Measurements from ENCODE around the gene TMEM43.
"Not testable (repeated sequence)": the region's sequence is repeated elsewhere in the genome, so short reads cannot be mapped to it uniquely, and the experiment has no call there.

TMEM43 gene

GRCh38 chr3:14087461-14087860 lies 37.4 kb upstream of the TMEM43 start:
- not testable (repeated sequence) for H3K79me2 ChIP-seq (ENCODE audit: control insufficient read depth, insufficient read depth, low read length, poor library complexity); H3K4ac ChIP-seq (ENCODE audit: low read depth, low read length); H3K4me3 ChIP-seq (ENCODE audit: low read depth, low read length); H2AK5ac ChIP-seq (ENCODE audit: low read length); H4K12ac ChIP-seq (ENCODE audit: low read depth, low read length); H3K23ac ChIP-seq (ENCODE audit: low read length); H2BK120ac ChIP-seq (ENCODE audit: insufficient read depth, low read length, poor library complexity); H3K27me3 ChIP-seq (ENCODE audit: insufficient read depth, low read length); H3K79me1 ChIP-seq (ENCODE audit: low read length); H3K4me1 ChIP-seq (ENCODE audit: control insufficient read depth in 1 of 2, insufficient read depth in 2 of 2, low read length in 2 of 2); H2BK12ac ChIP-seq (ENCODE audit: low read length); H2BK5ac ChIP-seq (ENCODE audit: low read depth, low read length, poor library complexity); H2AFZ ChIP-seq (ENCODE audit: insufficient read depth, low read length, poor library complexity); H3K18ac ChIP-seq (ENCODE audit: low read length); H3K9me3 ChIP-seq (ENCODE audit: insufficient read depth, low read depth, low read length); H4K91ac ChIP-seq (ENCODE audit: low read depth, low read length); H3K36me3 ChIP-seq (ENCODE audit: control insufficient read depth in 1 of 2, insufficient read depth in 2 of 2, low read length in 2 of 2); H3K9ac ChIP-seq (ENCODE audit: low read length); H3K14ac ChIP-seq (ENCODE audit: low read length); H4K8ac ChIP-seq (ENCODE audit: low read depth, low read length); DNase-seq; H3K27ac ChIP-seq (ENCODE audit: low read depth, low read length); H3K4me2 ChIP-seq (ENCODE audit: low read length)
- WGBS (ENCODE audit: extremely low coverage, insufficient coverage, insufficient read length), result no CpG with 5 or more reads among the region's 5 CpGs

DNA sequence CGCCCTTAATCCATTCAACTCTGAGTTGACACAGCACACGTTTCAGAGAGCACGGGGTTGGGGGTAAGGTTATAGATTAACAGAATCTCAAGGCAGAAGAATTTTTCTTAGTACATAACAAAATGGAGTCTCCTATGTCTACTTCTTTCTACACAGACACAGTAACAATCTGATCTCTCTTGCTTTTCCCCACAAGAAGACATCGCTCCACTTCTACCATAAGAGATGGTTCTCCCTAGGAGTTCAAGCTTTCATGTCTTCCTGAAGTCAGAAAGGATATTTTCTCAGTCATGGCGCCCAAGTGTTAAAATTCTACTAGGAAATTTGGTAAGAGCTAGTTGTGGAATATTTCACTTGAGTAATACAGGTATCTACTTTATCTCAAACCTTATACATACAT lies 32.9 kb upstream of the TMEM43 start:
- H3K4me1 ChIP-seq (ENCODE audit: control insufficient read depth in 1 of 2, insufficient read depth in 2 of 2, low read length in 2 of 2); H3K79me1 ChIP-seq (ENCODE audit: low read length): not testable (repeated sequence)
- WGBS (ENCODE audit: extremely low coverage, insufficient coverage, insufficient read length), result no CpG with 5 or more reads among the region's 5 CpGs

GRCh38 chr3:14092464-14092863 lies 32.4 kb upstream of the TMEM43 start:
- Histone ChIP-seq H2AK5ac (ENCODE audit: low read length) (no peak overlapping the region), H4K91ac (ENCODE audit: low read depth, low read length) (no peak overlapping the region), H2BK12ac (ENCODE audit: low read length) (no peak overlapping the region), H3K4me2 (ENCODE audit: low read length) (no peak overlapping the region), H3K9ac (ENCODE audit: low read length) (no peak overlapping the region), H3K79me2 (ENCODE audit: control insufficient read depth, insufficient read depth, low read length, poor library complexity) (no peaks in the 10 kb centered on the region), H4K8ac (ENCODE audit: low read depth, low read length) (no peak overlapping the region), H2AFZ (ENCODE audit: insufficient read depth, low read length, poor library complexity) (no peak overlapping the region), H3K23ac (ENCODE audit: low read length) (no peak overlapping the region), H3K4me3 (ENCODE audit: low read depth, low read length) (no peak overlapping the region), H2BK5ac (ENCODE audit: low read depth, low read length, poor library complexity) (no peak overlapping the region), H3K27ac (ENCODE audit: low read depth, low read length) (no peak overlapping the region), H3K4ac (ENCODE audit: low read depth, low read length) (no peak overlapping the region), H3K9me3 (ENCODE audit: insufficient read depth, low read depth, low read length) (peaks cover 1% of the 10 kb centered on the region), H2BK120ac (ENCODE audit: insufficient read depth, low read length, poor library complexity) (no peak overlapping the region), H3K27me3 (ENCODE audit: insufficient read depth, low read length) (no peaks in the 10 kb centered on the region), H4K12ac (ENCODE audit: low read depth, low read length) (no peak overlapping the region), H3K79me1 (ENCODE audit: low read length) (no peaks in the 10 kb centered on the region), H3K14ac (ENCODE audit: low read length) (no peak overlapping the region), H3K4me1 (ENCODE audit: control insufficient read depth in 1 of 2, insufficient read depth in 2 of 2, low read length in 2 of 2) (no peaks in the 10 kb centered on the region), H3K18ac (ENCODE audit: low read length) (no peak overlapping the region), H3K36me3 (ENCODE audit: control insufficient read depth in 1 of 2, insufficient read depth in 2 of 2, low read length in 2 of 2) (no peaks in the 10 kb centered on the region)
- no CpG with 5 or more reads among the region's 2 CpGs for WGBS (ENCODE audit: extremely low coverage, insufficient coverage, insufficient read length)
- DNase-seq, result no peak

More for the DNA sequence above, 32.9 kb upstream of the TMEM43 start:
- H4K8ac ChIP-seq (ENCODE audit: low read depth, low read length); H4K91ac ChIP-seq (ENCODE audit: low read depth, low read length); H3K4me3 ChIP-seq (ENCODE audit: low read depth, low read length); H3K79me2 ChIP-seq (ENCODE audit: control insufficient read depth, insufficient read depth, low read length, poor library complexity); H3K27ac ChIP-seq (ENCODE audit: low read depth, low read length); H3K36me3 ChIP-seq (ENCODE audit: control insufficient read depth in 1 of 2, insufficient read depth in 2 of 2, low read length in 2 of 2); H3K9ac ChIP-seq (ENCODE audit: low read length); DNase-seq; H2BK12ac ChIP-seq (ENCODE audit: low read length); H3K14ac ChIP-seq (ENCODE audit: low read length); H3K23ac ChIP-seq (ENCODE audit: low read length); H3K4ac ChIP-seq (ENCODE audit: low read depth, low read length); H2BK5ac ChIP-seq (ENCODE audit: low read depth, low read length, poor library complexity); H3K4me2 ChIP-seq (ENCODE audit: low read length); H2BK120ac ChIP-seq (ENCODE audit: insufficient read depth, low read length, poor library complexity); H4K12ac ChIP-seq (ENCODE audit: low read depth, low read length); H2AFZ ChIP-seq (ENCODE audit: insufficient read depth, low read length, poor library complexity); H2AK5ac ChIP-seq (ENCODE audit: low read length); H3K27me3 ChIP-seq (ENCODE audit: insufficient read depth, low read length); H3K18ac ChIP-seq (ENCODE audit: low read length); H3K9me3 ChIP-seq (ENCODE audit: insufficient read depth, low read depth, low read length): not testable (repeated sequence)

GRCh38 chr3:14093831-14094230 lies 31.0 kb upstream of the TMEM43 start:
- Histone ChIP-seq H3K18ac (ENCODE audit: low read length) (no peak overlapping the region), H2BK12ac (ENCODE audit: low read length) (no peak overlapping the region), H3K9ac (ENCODE audit: low read length) (no peak overlapping the region), H4K91ac (ENCODE audit: low read depth, low read length) (no peak overlapping the region), H4K8ac (ENCODE audit: low read depth, low read length) (no peak overlapping the region), H3K79me1 (ENCODE audit: low read length) (no peaks in the 10 kb centered on the region), H2AFZ (ENCODE audit: insufficient read depth, low read length, poor library complexity) (no peak overlapping the region), H2BK120ac (ENCODE audit: insufficient read depth, low read length, poor library complexity) (no peak overlapping the region), H3K4me3 (ENCODE audit: low read depth, low read length) (no peak overlapping the region), H3K27me3 (ENCODE audit: insufficient read depth, low read length) (no peaks in the 10 kb centered on the region), H3K4ac (ENCODE audit: low read depth, low read length) (no peak overlapping the region), H2AK5ac (ENCODE audit: low read length) (no peak overlapping the region), H3K4me2 (ENCODE audit: low read length) (no peak overlapping the region), H3K4me1 (ENCODE audit: control insufficient read depth in 1 of 2, insufficient read depth in 2 of 2, low read length in 2 of 2) (no peaks in the 10 kb centered on the region), H3K27ac (ENCODE audit: low read depth, low read length) (no peak overlapping the region), H2BK5ac (ENCODE audit: low read depth, low read length, poor library complexity) (no peak overlapping the region), H3K36me3 (ENCODE audit: control insufficient read depth in 1 of 2, insufficient read depth in 2 of 2, low read length in 2 of 2) (no peaks in the 10 kb centered on the region), H3K79me2 (ENCODE audit: control insufficient read depth, insufficient read depth, low read length, poor library complexity) (no peaks in the 10 kb centered on the region), H3K23ac (ENCODE audit: low read length) (no peak overlapping the region), H3K9me3 (ENCODE audit: insufficient read depth, low read depth, low read length) (peaks cover 1% of the 10 kb centered on the region), H4K12ac (ENCODE audit: low read depth, low read length) (no peak overlapping the region), H3K14ac (ENCODE audit: low read length) (no peak overlapping the region)
- DNase-seq, result no peak
